HEK293 (cell line): ENCODE data around the gene CADPS2.

Experiments
- REST ChIP-seq: fragments of 450-650 bp; formaldehyde crosslinking; IDR thresholded peaks from 2 replicates; pipeline ENCODE4 v1.5.1; 2016; ENCODE audit warnings: missing biosample characterization, missing genetic modification characterization
- SP2 ChIP-seq: fragments of 450-650 bp; formaldehyde crosslinking; IDR thresholded peaks from 2 replicates; pipeline ENCODE4 v1.5.1; 2016; ENCODE audit warnings: missing biosample characterization, missing genetic modification characterization
- ZBTB49 ChIP-seq: fragments of 450-650 bp; formaldehyde crosslinking; IDR thresholded peaks from 2 replicates; pipeline ENCODE4 v1.5.1; 2016; ENCODE audit warnings: missing biosample characterization, missing genetic modification characterization, low read depth
- ZNF146 ChIP-seq: fragments of 450-650 bp; formaldehyde crosslinking; IDR thresholded peaks from 2 replicates; pipeline ENCODE4 v1.5.1; 2016; ENCODE audit warnings: missing biosample characterization, missing genetic modification characterization
- ZNF354C ChIP-seq: fragments of 450-650 bp; formaldehyde crosslinking; IDR thresholded peaks from 2 replicates; pipeline ENCODE4 v1.5.1; 2016; ENCODE audit warnings: missing biosample characterization, missing genetic modification characterization, low read depth, borderline replicate concordance
- ZNF473 ChIP-seq: fragments of 450-650 bp; formaldehyde crosslinking; IDR thresholded peaks from 2 replicates; pipeline ENCODE4 v1.5.1; 2017; ENCODE audit warnings: missing biosample characterization, missing genetic modification characterization
- TF ChIP-seq, protein P1 (sequence below): fragments of 450-650 bp; formaldehyde crosslinking; IDR thresholded peaks from 2 replicates; pipeline ENCODE4 v1.5.1; 2016; ENCODE audit warnings: missing biosample characterization, missing genetic modification characterization
- TF ChIP-seq, protein P2 (sequence below): fragments of 450-650 bp; formaldehyde crosslinking; IDR thresholded peaks from 2 replicates; pipeline ENCODE4 v1.5.1; 2017; ENCODE audit warnings: missing biosample characterization, missing genetic modification characterization

GRCh38 chr7:122849322-122849956, 36.8 kb downstream of the CADPS2 start:
- TF ChIP-seq ZBTB49 (no peak), ZNF354C (tag by site-specific recombination) (no peak), ZNF146 (tag by site-specific recombination) (no peak), REST (tag by site-specific recombination) (no peak), ZNF473 (no peak), SP2 (no peak)
- TF ChIP-seq, protein P1, sequence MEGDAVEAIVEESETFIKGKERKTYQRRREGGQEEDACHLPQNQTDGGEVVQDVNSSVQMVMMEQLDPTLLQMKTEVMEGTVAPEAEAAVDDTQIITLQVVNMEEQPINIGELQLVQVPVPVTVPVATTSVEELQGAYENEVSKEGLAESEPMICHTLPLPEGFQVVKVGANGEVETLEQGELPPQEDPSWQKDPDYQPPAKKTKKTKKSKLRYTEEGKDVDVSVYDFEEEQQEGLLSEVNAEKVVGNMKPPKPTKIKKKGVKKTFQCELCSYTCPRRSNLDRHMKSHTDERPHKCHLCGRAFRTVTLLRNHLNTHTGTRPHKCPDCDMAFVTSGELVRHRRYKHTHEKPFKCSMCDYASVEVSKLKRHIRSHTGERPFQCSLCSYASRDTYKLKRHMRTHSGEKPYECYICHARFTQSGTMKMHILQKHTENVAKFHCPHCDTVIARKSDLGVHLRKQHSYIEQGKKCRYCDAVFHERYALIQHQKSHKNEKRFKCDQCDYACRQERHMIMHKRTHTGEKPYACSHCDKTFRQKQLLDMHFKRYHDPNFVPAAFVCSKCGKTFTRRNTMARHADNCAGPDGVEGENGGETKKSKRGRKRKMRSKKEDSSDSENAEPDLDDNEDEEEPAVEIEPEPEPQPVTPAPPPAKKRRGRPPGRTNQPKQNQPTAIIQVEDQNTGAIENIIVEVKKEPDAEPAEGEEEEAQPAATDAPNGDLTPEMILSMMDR (tag by site-specific recombination), result no peak
- TF ChIP-seq, protein P2, sequence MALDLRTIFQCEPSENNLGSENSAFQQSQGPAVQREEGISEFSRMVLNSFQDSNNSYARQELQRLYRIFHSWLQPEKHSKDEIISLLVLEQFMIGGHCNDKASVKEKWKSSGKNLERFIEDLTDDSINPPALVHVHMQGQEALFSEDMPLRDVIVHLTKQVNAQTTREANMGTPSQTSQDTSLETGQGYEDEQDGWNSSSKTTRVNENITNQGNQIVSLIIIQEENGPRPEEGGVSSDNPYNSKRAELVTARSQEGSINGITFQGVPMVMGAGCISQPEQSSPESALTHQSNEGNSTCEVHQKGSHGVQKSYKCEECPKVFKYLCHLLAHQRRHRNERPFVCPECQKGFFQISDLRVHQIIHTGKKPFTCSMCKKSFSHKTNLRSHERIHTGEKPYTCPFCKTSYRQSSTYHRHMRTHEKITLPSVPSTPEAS (tag by site-specific recombination), result no peak
